Naive thymus-derived CD4-positive, alpha-beta T cell (primary cell): Measurements from ENCODE around the gene H19. TPM values are rescaled to one million over a fixed set of nuclear protein-coding genes. Genes with fewer than 3 reads are reported as not detected.
A peak's percentile ranks its signal among the peaks of the same experiment; 100 is the strongest.

Experiments
- ATAC-seq: fragments of 150-1000 bp; cut with Tn5 transposase; 2 replicates; pipeline ENCODE4 v1.10.0; 2021; ENCODE audit warnings: mild to moderate bottlenecking, moderate library complexity
- CTCF ChIA-PET: fragments of 350-600 bp; sonication (Branson Sonifier 250); formaldehyde crosslinking; loops from one replicate; lab custom pipeline; 2021; ENCODE audit warnings: antibody characterized with exemption; lab: Charles Lee
- POLR2A ChIA-PET: fragments of 350-600 bp; sonication (Branson Sonifier 250); formaldehyde crosslinking; loops from one replicate; lab custom pipeline; 2021; ENCODE audit warnings: antibody characterized with exemption, inconsistent platforms; lab: Charles Lee
- DNase-seq, 9 donors: peaks; one replicate each; pipeline versions ENCODE4 v3.0.0 to v3.0.0-alpha.2; 2020 to 2022; ENCODE audit warnings: mixed read lengths in 1 of 9
- H3K27ac ChIP-seq: one replicate; pipeline ENCODE4 v1.7.0; 2013; ENCODE audit warnings: mild to moderate bottlenecking, low read depth, low read length, moderate library complexity
- H3K27me3 ChIP-seq, 2 donors: one replicate each; pipeline ENCODE4 v1.7.0; 2013; ENCODE audit warnings: low read length in 2 of 2, mild to moderate bottlenecking in 2 of 2, moderate library complexity in 2 of 2; ENCODE audit not compliant: control insufficient read depth in 2 of 2, insufficient read depth in 2 of 2
- H3K36me3 ChIP-seq, 3 experiments: 1 replicate in 2 of 3; 2 replicates in 1 of 3; pipeline ENCODE4 v1.7.0; 2013; ENCODE audit warnings: low read length in 3 of 3, mild to moderate bottlenecking in 3 of 3, moderate library complexity in 1 of 3; ENCODE audit not compliant: insufficient read depth in 3 of 3, control insufficient read depth in 2 of 3
- H3K4me1 ChIP-seq, 2 donors: one replicate each; pipeline ENCODE4 v1.7.0; 2013; ENCODE audit warnings: low read length in 2 of 2, mild to moderate bottlenecking in 2 of 2, moderate library complexity in 1 of 2; ENCODE audit not compliant: control insufficient read depth in 2 of 2, insufficient read depth in 2 of 2
- H3K4me3 ChIP-seq: 2 replicates; pipeline ENCODE4 v1.7.0; 2013; ENCODE audit warnings: mild to moderate bottlenecking, low read length
- H3K9me3 ChIP-seq, 3 experiments: 1 replicate in 2 of 3; 2 replicates in 1 of 3; pipeline ENCODE4 v1.7.0; 2013; ENCODE audit warnings: low read length in 3 of 3; ENCODE audit not compliant: control insufficient read depth in 2 of 3
- H3K27ac Mint-ChIP-seq, 9 donors: one replicate each; pipeline ENCODE4 v1.8.0; 2020 to 2022; ENCODE audit warnings: mixed read lengths in 9 of 9, mild to moderate bottlenecking in 8 of 9, moderate library complexity in 5 of 9, inconsistent platforms in 2 of 9
- H3K27me3 Mint-ChIP-seq, 5 donors: one replicate each; pipeline ENCODE4 v1.8.0; 2021 to 2022; ENCODE audit warnings: mixed read lengths in 5 of 5, mild to moderate bottlenecking in 1 of 5
- H3K36me3 Mint-ChIP-seq, 5 donors: one replicate each; pipeline ENCODE4 v1.8.0; 2020 to 2022; ENCODE audit warnings: mixed read lengths in 5 of 5, mild to moderate bottlenecking in 3 of 5, inconsistent platforms in 1 of 5
- H3K4me1 Mint-ChIP-seq, 7 donors: one replicate each; pipeline ENCODE4 v1.8.0; 2020 to 2022; ENCODE audit warnings: mixed read lengths in 7 of 7, mild to moderate bottlenecking in 3 of 7, inconsistent platforms in 1 of 7
- H3K4me3 Mint-ChIP-seq, 10 donors: one replicate each; pipeline ENCODE4 v1.8.0; 2020 to 2022; ENCODE audit warnings: mild to moderate bottlenecking in 10 of 10, mixed read lengths in 10 of 10, moderate library complexity in 6 of 10, inconsistent platforms in 2 of 10
- H3K9me3 Mint-ChIP-seq, 11 donors: one replicate each; pipeline ENCODE4 v1.8.0; 2020 to 2022; ENCODE audit warnings: mixed read lengths in 11 of 11, mild to moderate bottlenecking in 4 of 11, inconsistent platforms in 1 of 11, moderate library complexity in 1 of 11
- intact Hi-C, 2 donors: fragments of 100-400 bp; cut with micrococcal nuclease; formaldehyde crosslinking; loops; one replicate each; pipeline ENCODE4 v1.15.1; 2023
- polyA plus RNA-seq, 2 donors: library from polyadenylated mRNA; unstranded; fragments of 300-500 nt; fragmentation: Illumina TruSeq; gene quantifications; one replicate each; pipeline ENCODE4 v1.2.3, GENCODE V29; 2021
- total RNA-seq, 6 experiments: library from RNA in 5 of 6; stranded (reverse) in 5 of 6; gene quantifications; 1 replicate in 5 of 6; 2 replicates in 1 of 6; pipeline ENCODE4 v1.2.3 and lab custom pipeline; 2021 to 2026

H19 gene
- total and polyA plus RNA-seq, 7 experiments from 2014 or later: 0.29 to 0.44 TPM; not detected in 5

DNA sequence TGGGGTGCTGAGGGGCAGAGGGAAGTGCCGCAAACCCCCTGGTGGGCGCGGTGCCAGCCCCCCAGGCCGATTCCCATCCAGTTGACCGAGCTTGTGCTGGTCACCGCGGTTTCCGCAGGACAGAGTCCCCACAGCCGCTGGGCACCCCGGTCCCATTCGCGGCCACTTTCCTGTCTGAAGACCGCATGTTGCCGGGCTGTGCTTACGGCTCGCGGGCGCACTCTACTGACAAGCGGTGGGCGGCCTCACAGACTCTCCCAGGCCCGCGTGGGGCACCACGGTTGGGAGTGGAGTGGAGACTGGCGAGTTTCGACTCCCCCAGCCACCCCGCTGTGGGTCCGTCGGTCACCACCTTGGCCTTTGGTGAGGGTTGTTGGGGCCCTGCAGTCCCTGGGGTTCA is 648 bp upstream of the H19 start:
- Histone ChIP-seq H3K4me1 (no peaks in the 10 kb centered on the region), H3K27ac (no peak overlapping the region), H3K27me3 (no peaks in the 10 kb centered on the region), H3K4me3 (no peak overlapping the region), H3K9me3 (no peaks in the 10 kb centered on the region), H3K36me3 (no peaks in the 10 kb centered on the region)
- Mint-ChIP-seq H3K4me3 (no peak overlapping the region), H3K27ac (no peak overlapping the region), H3K27me3 (no peaks in the 10 kb centered on the region), H3K9me3 (no peaks in the 10 kb centered on the region), H3K36me3 (no peaks in the 10 kb centered on the region), H3K4me1 (no peaks in the 10 kb centered on the region)
- ATAC-seq: peak; percentile 47
- CTCF ChIA-PET: interaction anchor here (1.3 kb wide), 1 partner anchor 304 kb away, joined by 4 read pairs; no protein-coding TSS in a partner anchor
- no peak for DNase-seq
- POLR2A ChIA-PET: no interaction called here
- intact Hi-C loops: no loop called here

DNA sequence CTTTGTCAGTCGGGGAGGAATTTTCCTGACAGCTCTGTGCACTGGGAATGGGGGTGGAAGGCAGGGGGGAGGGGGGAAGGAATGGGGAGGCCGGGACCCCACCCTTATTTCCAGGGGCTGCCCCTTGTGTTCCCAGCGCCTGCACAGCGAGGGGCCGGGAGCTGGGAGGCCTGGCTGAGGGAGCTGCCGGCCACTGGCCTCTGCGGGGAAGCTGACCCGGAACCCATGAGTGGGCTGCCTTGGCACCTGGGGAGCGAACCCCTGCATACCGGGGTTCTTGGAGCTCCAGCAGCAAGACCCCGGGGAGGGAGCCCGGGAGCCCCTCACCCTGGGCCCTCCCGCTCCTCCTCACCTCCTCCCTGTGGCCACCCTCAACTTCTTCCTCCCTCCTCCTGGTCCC is 3.5 kb downstream of the H19 start:
- no peaks in the 10 kb centered on the region for H3K27me3 Mint-ChIP-seq
- H3K9me3 Mint-ChIP-seq: no peaks in the 10 kb centered on the region
- Histone ChIP-seq H3K9me3 (no peaks in the 10 kb centered on the region), H3K4me1 (no peaks in the 10 kb centered on the region), H3K4me3 (no peak overlapping the region), H3K27ac (no peak overlapping the region), H3K36me3 (no peaks in the 10 kb centered on the region), H3K27me3 (no peaks in the 10 kb centered on the region)
- H3K36me3 Mint-ChIP-seq: no peaks in the 10 kb centered on the region
- no peak for DNase-seq
- no peaks in the 10 kb centered on the region for H3K4me1 Mint-ChIP-seq
- no peak overlapping the region for H3K27ac Mint-ChIP-seq
- no peak for ATAC-seq
- ChIA-PET CTCF (no interaction called here), POLR2A (no interaction called here)
- intact Hi-C loops: no loop called here
- H3K4me3 Mint-ChIP-seq: no peak overlapping the region

- CTCF ChIA-PET: no interaction called here
- POLR2A ChIA-PET: no interaction called here
- Mint-ChIP-seq H3K27ac (no peak overlapping the region), H3K27me3 (no peaks in the 10 kb centered on the region), H3K4me3 (no peak overlapping the region), H3K9me3 (no peaks in the 10 kb centered on the region), H3K36me3 (no peaks in the 10 kb centered on the region), H3K4me1 (no peaks in the 10 kb centered on the region)
- intact Hi-C loops: no loop called here
- Histone ChIP-seq H3K4me1 (no peaks in the 10 kb centered on the region), H3K27me3 (no peaks in the 10 kb centered on the region), H3K27ac (no peak overlapping the region), H3K36me3 (no peaks in the 10 kb centered on the region), H3K9me3 (no peaks in the 10 kb centered on the region), H3K4me3 (no peak overlapping the region)
- no peak for DNase-seq
- no peak for ATAC-seq
Observed at GRCh38 chr11:1992111-1992510, 5.5 kb downstream of the H19 start.

DNA sequence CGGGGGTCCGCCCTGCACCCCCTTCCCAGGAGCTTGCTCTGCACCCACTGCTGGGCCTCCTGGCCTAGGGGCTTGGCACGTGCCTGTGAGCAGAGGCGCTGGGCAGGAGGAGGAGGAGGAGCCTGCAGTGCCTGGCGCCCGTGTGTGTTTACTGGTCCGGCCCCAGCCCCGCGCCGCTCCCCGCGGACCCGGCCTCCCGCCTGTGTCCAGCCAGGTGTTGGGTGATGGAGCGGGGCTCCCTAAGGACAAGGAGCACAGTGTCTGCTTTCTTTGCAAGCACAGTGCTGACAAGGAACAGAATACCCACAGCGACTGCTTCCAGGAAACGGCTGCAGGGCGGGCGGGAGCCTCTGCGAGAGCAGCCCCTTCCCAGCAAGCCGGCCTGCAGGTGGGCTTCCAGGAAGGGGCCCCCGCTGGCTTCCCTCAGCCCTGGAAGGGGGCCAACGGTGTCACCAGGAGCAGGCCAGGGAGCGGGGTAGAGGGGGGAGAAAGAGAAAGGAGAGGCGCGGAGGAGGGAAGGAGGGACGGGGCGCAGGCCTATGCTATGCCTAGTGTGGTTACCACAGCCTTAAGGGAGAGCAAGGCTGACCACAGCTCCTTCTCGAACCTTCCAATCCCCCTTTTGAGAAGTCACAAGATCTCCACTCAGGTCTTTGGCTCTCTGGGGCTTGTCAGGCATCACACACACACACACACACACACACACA is 6.6 kb downstream of the H19 start:
- ChIA-PET CTCF (no interaction called here), POLR2A (no interaction called here)
- ATAC-seq (no peak), DNase-seq (no peak)
- H3K9me3 ChIP-seq: no peaks in the 10 kb centered on the region
- H3K27ac ChIP-seq: no peak overlapping the region
- H3K4me1 ChIP-seq: no peaks in the 10 kb centered on the region
- no peak overlapping the region for H3K27ac Mint-ChIP-seq
- H3K9me3 Mint-ChIP-seq: no peaks in the 10 kb centered on the region
- no peaks in the 10 kb centered on the region for H3K36me3 ChIP-seq
- intact Hi-C loops: no loop called here
- H3K4me3 ChIP-seq: no peak overlapping the region
- no peaks in the 10 kb centered on the region for H3K27me3 ChIP-seq
- H3K27me3 Mint-ChIP-seq: no peaks in the 10 kb centered on the region
- H3K4me1 Mint-ChIP-seq: no peaks in the 10 kb centered on the region
- no peak overlapping the region for H3K4me3 Mint-ChIP-seq
- no peaks in the 10 kb centered on the region for H3K36me3 Mint-ChIP-seq

- no peak overlapping the region for H3K4me3 Mint-ChIP-seq
- Histone ChIP-seq H3K27me3 (no peaks in the 10 kb centered on the region), H3K36me3 (no peaks in the 10 kb centered on the region), H3K9me3 (no peaks in the 10 kb centered on the region), H3K4me1 (no peaks in the 10 kb centered on the region), H3K27ac (no peak overlapping the region), H3K4me3 (no peak overlapping the region)
- no peak for ATAC-seq
- no peak overlapping the region for H3K27ac Mint-ChIP-seq
- no peaks in the 10 kb centered on the region for H3K9me3 Mint-ChIP-seq
- no peaks in the 10 kb centered on the region for H3K36me3 Mint-ChIP-seq
- ChIA-PET CTCF (interaction anchor here (0.6 kb wide), 1 partner anchor 108 kb away, joined by 4 read pairs; no protein-coding TSS in a partner anchor), POLR2A (no interaction called here)
- H3K27me3 Mint-ChIP-seq: no peaks in the 10 kb centered on the region
- intact Hi-C loops: no loop called here
- H3K4me1 Mint-ChIP-seq: no peaks in the 10 kb centered on the region
- no peak for DNase-seq
Observed at GRCh38 chr11:1989953-1990352, 7.7 kb downstream of the H19 start.

DNA sequence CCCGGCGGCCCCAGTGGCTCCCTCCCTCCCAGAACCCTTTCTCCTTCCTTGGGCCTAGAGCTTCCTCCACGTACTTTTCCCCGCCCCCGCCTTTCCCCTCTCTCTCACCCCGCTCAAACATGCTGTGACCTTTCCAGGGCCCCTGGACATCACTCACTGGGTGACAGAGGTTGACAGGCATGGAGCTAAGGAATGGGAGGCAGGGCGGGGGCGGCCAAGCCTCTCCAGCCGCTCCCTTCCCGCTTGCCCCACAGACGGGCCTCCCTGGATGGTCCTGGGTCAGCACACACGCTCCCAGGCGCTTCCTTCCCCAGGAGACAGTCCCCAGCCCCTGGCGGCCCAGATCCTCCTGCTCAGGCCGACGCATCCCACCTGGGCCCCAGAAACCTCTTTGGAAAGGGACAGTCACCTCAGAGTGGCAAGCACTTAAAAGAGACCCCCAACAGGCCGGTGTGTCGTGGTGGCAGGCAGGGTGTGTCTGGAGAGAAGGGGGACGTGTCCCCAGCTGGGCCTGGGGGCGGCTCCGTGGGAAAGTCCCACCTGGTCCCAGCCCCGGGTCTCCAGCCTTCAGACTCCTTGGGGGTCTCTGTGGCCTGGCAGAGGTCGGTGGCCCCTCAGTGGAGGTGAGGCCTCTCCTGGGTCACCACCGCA is 8.8 kb downstream of the H19 start:
- no peak for ATAC-seq
- no peak for DNase-seq
- no peak overlapping the region for H3K4me3 ChIP-seq
- no peaks in the 10 kb centered on the region for H3K27me3 ChIP-seq
- no peaks in the 10 kb centered on the region for H3K36me3 Mint-ChIP-seq
- ChIA-PET CTCF (interaction anchor here (1.0 kb wide), 1 partner anchor 156 kb away, joined by 3 read pairs; no protein-coding TSS in a partner anchor), POLR2A (no interaction called here)
- H3K36me3 ChIP-seq: no peaks in the 10 kb centered on the region
- no peak overlapping the region for H3K27ac ChIP-seq
- H3K9me3 Mint-ChIP-seq: no peaks in the 10 kb centered on the region
- H3K4me1 ChIP-seq: no peaks in the 10 kb centered on the region
- H3K9me3 ChIP-seq: no peaks in the 10 kb centered on the region
- intact Hi-C loops: no loop called here
- no peak overlapping the region for H3K27ac Mint-ChIP-seq
- no peaks in the 10 kb centered on the region for H3K4me1 Mint-ChIP-seq
- no peaks in the 10 kb centered on the region for H3K27me3 Mint-ChIP-seq
- no peak overlapping the region for H3K4me3 Mint-ChIP-seq

- intact Hi-C loops: no loop called here
- H3K9me3 ChIP-seq: no peaks in the 10 kb centered on the region
- Mint-ChIP-seq H3K36me3 (no peaks in the 10 kb centered on the region), H3K27me3 (no peaks in the 10 kb centered on the region), H3K9me3 (no peaks in the 10 kb centered on the region), H3K27ac (no peak overlapping the region), H3K4me1 (no peaks in the 10 kb centered on the region), H3K4me3 (no peak overlapping the region)
- ATAC-seq (no peak), DNase-seq (no peak)
- no peaks in the 10 kb centered on the region for H3K36me3 ChIP-seq
- no peak overlapping the region for H3K27ac ChIP-seq
- CTCF ChIA-PET: interaction anchor here (0.7 to 1.0 kb wide), 2 partner anchors 155 to 870 kb away, joined by 3 read pairs; no protein-coding TSS in a partner anchor
- POLR2A ChIA-PET: no interaction called here
- no peaks in the 10 kb centered on the region for H3K4me1 ChIP-seq
- no peaks in the 10 kb centered on the region for H3K27me3 ChIP-seq
- H3K4me3 ChIP-seq: no peak overlapping the region
Observed at GRCh38 chr11:1988174-1988573, 9.5 kb downstream of the H19 start.
